C4-2B (cell line): ENCODE measurements around the gene FAM131B.
A peak's percentile ranks its signal among the peaks of the same experiment; 100 is the strongest.

Experiments used
- H3K27ac ChIP-seq: fragments of 450-650 bp; 2 replicates; pipeline ENCODE4 v1.5.1; 2017
- CTCF ChIP-seq: fragments of 450-650 bp; conservative IDR thresholded peaks from 2 replicates; pipeline ENCODE4 v1.5.1; 2017; ENCODE audit warnings: mild to moderate bottlenecking
- ZFX ChIP-seq: fragments of 450-650 bp; IDR thresholded peaks from 2 replicates; pipeline ENCODE4 v1.6.1; 2017

FAM131B gene

DNA sequence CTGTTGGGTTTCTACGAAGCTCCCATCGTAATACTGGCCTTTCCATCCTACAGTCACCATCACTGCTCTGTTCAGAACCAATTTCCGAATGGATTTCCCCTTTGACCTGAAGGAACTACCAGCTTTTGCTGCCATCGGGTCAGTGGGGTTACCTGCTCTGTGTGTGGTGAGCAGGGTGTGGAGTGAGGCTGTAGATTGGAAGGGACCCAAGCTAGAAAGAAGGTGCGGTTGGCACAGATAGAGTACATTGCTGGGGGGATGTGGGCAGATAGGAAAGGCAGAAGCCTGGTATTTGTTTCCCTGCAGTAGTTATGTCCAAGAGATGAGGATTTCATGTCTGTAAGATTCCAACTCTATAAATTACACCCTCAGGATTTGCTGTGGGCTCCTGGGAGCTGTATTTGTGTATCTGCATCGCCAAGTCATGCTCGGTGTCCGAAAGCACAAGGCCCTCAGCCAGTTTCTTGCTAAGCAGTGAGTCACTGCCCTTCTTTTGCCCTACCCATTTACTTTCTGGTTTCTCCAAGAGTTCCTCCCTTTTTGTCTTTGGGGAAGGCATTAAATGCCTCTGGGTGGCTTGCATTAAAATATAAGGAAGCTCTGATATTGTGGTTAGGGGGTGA, 31.2 kb downstream of the FAM131B start:
- H3K27ac ChIP-seq: no peak overlapping the region
- TF ChIP-seq CTCF (no peak), ZFX (no peak)

GRCh38 chr7:143329471-143330170, 32.9 kb downstream of the FAM131B start:
- TF ChIP-seq ZFX (no peak), CTCF (peak; percentile 16)

DNA sequence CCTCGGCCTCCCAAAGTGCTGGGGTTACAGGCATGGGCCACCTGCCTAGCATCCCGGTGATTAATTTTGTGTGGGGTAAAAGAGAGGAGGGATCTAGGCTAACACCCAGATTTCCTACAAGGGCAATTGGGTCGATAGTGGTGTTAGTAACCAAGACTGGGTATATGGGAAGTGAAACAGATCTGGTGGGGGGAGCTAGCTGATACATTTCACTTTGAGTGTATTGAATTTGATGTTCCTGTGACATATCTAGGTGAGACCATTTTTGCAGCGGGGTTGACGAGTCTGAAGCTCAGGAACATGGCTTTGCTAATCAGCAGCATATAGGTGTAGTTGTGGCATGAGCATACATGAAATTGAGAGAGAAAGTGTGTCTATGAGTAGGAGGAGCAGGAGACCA, 34.6 kb downstream of the FAM131B start:
- TF ChIP-seq ZFX: no peak
- TF ChIP-seq CTCF: no peak
- no peak overlapping the region for H3K27ac ChIP-seq

More at GRCh38 chr7:143329471-143330170, 32.9 kb downstream of the FAM131B start:
- H3K27ac ChIP-seq: no peak overlapping the region

GRCh38 chr7:143325240-143325639, 37.3 kb downstream of the FAM131B start:
- TF ChIP-seq ZFX (no peak), CTCF (no peak)
- H3K27ac ChIP-seq: no peak overlapping the region

DNA sequence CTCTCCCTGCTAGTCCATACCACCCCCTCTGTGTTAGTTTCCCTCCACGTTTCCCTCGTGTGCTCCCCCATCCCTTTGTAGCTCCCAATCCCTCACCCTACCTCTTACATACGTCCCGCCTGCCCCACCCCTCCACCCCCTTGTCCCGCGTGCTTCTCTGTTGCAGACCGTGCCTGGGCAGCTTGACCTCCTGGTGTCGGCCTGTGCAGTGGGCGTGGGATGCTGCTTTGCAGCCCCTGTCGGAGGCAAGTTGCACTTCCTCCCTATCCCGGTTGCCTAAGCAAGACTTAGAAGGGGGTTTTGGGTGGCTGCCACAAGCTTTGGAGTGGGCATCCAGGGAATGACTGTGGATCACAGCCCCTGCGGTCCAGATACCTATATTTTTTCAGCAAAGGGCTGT, 38.9 kb downstream of the FAM131B start:
- H3K27ac ChIP-seq: peak overlapping the region; percentile 2; the same call in 1 of the 2 replicates
- TF ChIP-seq ZFX (no peak), CTCF (no peak)

GRCh38 chr7:143322760-143323633, 39.5 kb downstream of the FAM131B start:
- peak overlapping the region; percentile 2; the same call in 1 of the 2 replicates for H3K27ac ChIP-seq
- TF ChIP-seq CTCF (no peak), ZFX (no peak)

GRCh38 chr7:143321734-143322133, 40.8 kb downstream of the FAM131B start:
- peak overlapping the region; percentile 2; the same call in 1 of the 2 replicates for H3K27ac ChIP-seq
- no peak; the same call in 1 of the 2 replicates for TF ChIP-seq CTCF
- TF ChIP-seq ZFX: no peak
